ENCODE results near the gene PCSK1N.

The PCSK1N gene

GRCh38 chrX:48787505-48788443 lies 47.6 kb downstream of the PCSK1N start:
- no peak for DNase-seq

DNA sequence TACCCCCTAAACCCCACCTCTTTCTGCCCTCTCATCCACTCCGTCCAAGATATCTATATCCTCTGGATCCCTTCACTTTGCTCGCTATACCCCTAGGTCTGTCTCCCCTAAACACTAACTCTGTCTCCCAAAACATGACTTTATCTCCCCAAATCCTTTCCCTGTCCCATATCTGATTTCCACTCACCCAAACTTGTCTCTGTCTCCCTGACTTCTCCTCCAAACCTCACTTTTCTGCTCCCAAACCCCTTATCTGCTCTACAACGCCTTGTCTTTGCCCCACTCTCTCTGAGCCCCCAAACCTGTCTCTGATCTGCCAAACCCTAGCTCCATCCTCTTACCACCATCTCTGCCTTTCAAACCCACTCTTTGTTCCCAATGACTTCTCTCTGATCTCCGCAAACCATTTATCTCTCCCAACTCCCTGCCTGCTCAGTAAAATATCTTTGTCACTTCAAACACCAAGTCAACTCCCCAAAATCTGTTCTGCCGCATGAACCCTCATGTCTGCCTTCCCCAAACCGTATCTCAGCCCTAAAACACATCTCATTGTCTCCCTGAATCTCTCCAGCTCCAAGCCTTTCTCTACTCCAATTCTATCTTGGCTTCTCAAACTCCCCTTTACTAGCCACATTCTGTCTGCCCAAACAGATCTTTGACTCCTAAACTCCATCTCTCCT lies 48.4 kb downstream of the PCSK1N start:
- DNase-seq = no peak

- no peak for DNase-seq
Observed at GRCh38 chrX:48786341-48786800, 49.0 kb downstream of the PCSK1N start, which contains the start of gene GATA1. GATA1 (plus strand) TSS chrX:48786590; CDS start chrX:48791110, 4,520 bp downstream.

GRCh38 chrX:48785540-48786214 lies 49.7 kb downstream of the PCSK1N start:
- DNase-seq = no peak

DNA sequence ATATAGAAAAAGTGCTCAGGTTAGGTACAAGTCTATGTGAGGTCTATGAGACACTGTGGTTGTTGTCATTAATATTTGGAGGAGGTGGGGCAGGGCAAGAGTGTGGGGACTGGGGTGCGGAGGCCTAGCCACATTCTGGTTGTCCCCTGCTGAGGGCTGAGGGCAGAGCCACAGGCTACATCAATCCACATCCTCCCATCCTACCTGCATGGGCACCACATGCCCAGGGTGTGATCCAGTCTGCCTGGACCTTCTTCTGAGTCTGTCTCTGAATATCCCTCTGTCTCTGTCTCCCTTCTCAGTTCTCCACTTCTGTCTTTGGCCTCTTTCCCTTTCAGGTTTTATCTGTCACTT lies 50.2 kb downstream of the PCSK1N start:
- no peak for DNase-seq

GRCh38 chrX:48784726-48785125 lies 50.7 kb downstream of the PCSK1N start:
- no peak for DNase-seq

- no peak for DNase-seq
Observed at GRCh38 chrX:48782795-48783194, 52.6 kb downstream of the PCSK1N start.

DNA sequence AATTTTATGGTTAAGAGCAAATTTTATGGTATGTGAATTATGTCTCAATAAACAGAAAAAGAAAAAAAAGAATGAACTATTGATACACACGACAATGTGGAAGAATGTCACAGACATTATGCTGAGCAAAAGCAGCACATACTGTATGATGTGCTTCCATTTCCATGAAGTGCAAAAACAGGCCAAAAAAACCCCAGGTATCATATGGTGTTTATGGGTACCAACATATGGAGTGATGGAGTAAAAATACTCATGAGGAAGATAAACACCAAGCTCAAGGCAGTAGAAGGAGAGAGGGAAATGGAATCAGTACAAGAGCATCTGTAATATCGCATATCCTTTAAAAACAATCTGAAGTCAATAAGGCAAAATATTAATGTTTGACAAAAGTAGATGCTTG lies 53.2 kb downstream of the PCSK1N start:
- DNase-seq = no peak

GRCh38 chrX:48781705-48782104 lies 53.7 kb downstream of the PCSK1N start:
- DNase-seq = no peak
